GM23338 (cell line): ENCODE data around the gene SH3BP4. TPM values are rescaled to one million over a fixed set of nuclear protein-coding genes. Genes with fewer than 3 reads are reported as not detected.
A peak's percentile ranks its signal among the peaks of the same experiment; 100 is the strongest.

ENCODE experiments used
- ATAC-seq: fragments of 200-7000 bp; cut with Tn5 transposase; 3 replicates; pipeline ENCODE4 v1.9.1; 2020
- DNase-seq: peaks from one replicate; pipeline ENCODE4 v3.0.0-alpha.2; 2015; ENCODE audit warnings: low spot score
- H2AFZ ChIP-seq: fragments of 200-600 bp; sonication (generic); 2 replicates; pipeline ENCODE4 v1.8.0; 2016; ENCODE audit warnings: antibody characterized with exemption, mild to moderate bottlenecking, moderate library complexity
- H3F3A ChIP-seq: fragments of 200-600 bp; sonication (generic); replicated peaks from 2 replicates; pipeline ENCODE4 v1.8.0; 2017; ENCODE audit warnings: antibody characterized with exemption, mixed run types, low read depth
- H3K27ac ChIP-seq: fragments of 200-600 bp; sonication (generic); 2 replicates; pipeline ENCODE4 v1.6.1; 2016; ENCODE audit warnings: low read depth
- H3K27me3 ChIP-seq: fragments of 200-600 bp; sonication (generic); 2 replicates; pipeline ENCODE4 v1.8.0; 2016; ENCODE audit warnings: mild to moderate bottlenecking, mixed run types, moderate library complexity; ENCODE audit not compliant: insufficient read depth
- H3K36me3 ChIP-seq: fragments of 200-600 bp; sonication (generic); 2 replicates; pipeline ENCODE4 v1.8.0; 2016; ENCODE audit warnings: mild to moderate bottlenecking; ENCODE audit not compliant: insufficient read depth
- H3K4me1 ChIP-seq: fragments of 200-600 bp; sonication (generic); 2 replicates; pipeline ENCODE4 v1.8.0; 2016; ENCODE audit warnings: mild to moderate bottlenecking, moderate library complexity; ENCODE audit not compliant: insufficient read depth
- H3K4me2 ChIP-seq: fragments of 200-600 bp; sonication (generic); 2 replicates; pipeline ENCODE4 v1.7.1; 2017; ENCODE audit warnings: mixed run types
- H3K4me3 ChIP-seq: fragments of 200-600 bp; sonication (generic); 2 replicates; pipeline ENCODE4 v1.6.1; 2016; ENCODE audit warnings: mixed run types
- H3K79me2 ChIP-seq: fragments of 200-600 bp; sonication (generic); replicated peaks from 2 replicates; pipeline ENCODE4 v1.8.0; 2017; ENCODE audit warnings: mild to moderate bottlenecking; ENCODE audit not compliant: insufficient read depth
- H3K9me2 ChIP-seq: fragments of 200-600 bp; sonication (generic); 2 replicates; pipeline ENCODE4 v1.8.0; 2017; ENCODE audit not compliant: insufficient read depth
- H4K20me1 ChIP-seq: fragments of 200-600 bp; sonication (generic); replicated peaks from 2 replicates; pipeline ENCODE4 v1.8.0; 2017; ENCODE audit warnings: mild to moderate bottlenecking; ENCODE audit not compliant: insufficient read depth
- H3K27ac Mint-ChIP-seq: 2 replicates; pipeline ENCODE4 v1.8.0; 2020; ENCODE audit warnings: inconsistent platforms, mild to moderate bottlenecking, moderate library complexity, mixed read lengths
- H3K27me3 Mint-ChIP-seq: 3 replicates; pipeline ENCODE4 v1.8.0; 2022; ENCODE audit warnings: low read depth, mild to moderate bottlenecking, moderate library complexity, mixed read lengths, inconsistent platforms; ENCODE audit not compliant: insufficient read depth, poor library complexity
- H3K36me3 Mint-ChIP-seq: 3 replicates; pipeline ENCODE4 v1.8.0; 2021; ENCODE audit warnings: low read depth, mild to moderate bottlenecking, inconsistent platforms, moderate library complexity, mixed read lengths
- H3K4me1 Mint-ChIP-seq: 3 replicates; pipeline ENCODE4 v1.8.0; 2020; ENCODE audit warnings: mild to moderate bottlenecking, inconsistent platforms, mixed read lengths
- H3K4me3 Mint-ChIP-seq: 3 replicates; pipeline ENCODE4 v1.8.0; 2021; ENCODE audit warnings: moderate library complexity, mild to moderate bottlenecking, inconsistent platforms, mixed read lengths
- H3K9me3 Mint-ChIP-seq: 3 replicates; pipeline ENCODE4 v1.8.0; 2020; ENCODE audit warnings: moderate library complexity, mild to moderate bottlenecking, inconsistent platforms, mixed read lengths
- CREB1 ChIP-seq: fragments of 250-450 bp; sonication (Bioruptor Pico); IDR thresholded peaks from 2 replicates; pipeline ENCODE4 v1.5.0; 2020; ENCODE audit warnings: low read depth, mild to moderate bottlenecking, moderate library complexity
- CTCF ChIP-seq, 2 experiments: fragments of 200-600 bp in 1 of 2; sonication (generic) in 1 of 2; conservative IDR thresholded peaks; 2 replicates each; pipeline versions ENCODE4 v1.5.1 to v1.6.1; 2016 to 2017; ENCODE audit warnings: antibody characterized with exemption in 2 of 2, low read depth in 2 of 2, mild to moderate bottlenecking in 2 of 2, moderate library complexity in 1 of 2
- EZH2 ChIP-seq: fragments of 200-600 bp; sonication (generic); IDR thresholded peaks from one replicate; pipeline ENCODE4 v1.8.0; 2017; ENCODE audit warnings: antibody characterized with exemption, mild to moderate bottlenecking, low read depth; ENCODE audit not compliant: unreplicated experiment
- EZH2phosphoT487 ChIP-seq: fragments of 200-600 bp; sonication (generic); IDR thresholded peaks from one replicate; pipeline ENCODE4 v1.8.1; 2018; ENCODE audit warnings: antibody characterized with exemption; ENCODE audit not compliant: unreplicated experiment
- JUNB ChIP-seq: IDR thresholded peaks from one replicate; pipeline ENCODE4 v1.6.1; 2016; ENCODE audit warnings: antibody characterized with exemption; ENCODE audit not compliant: unreplicated experiment
- NANOG ChIP-seq: IDR thresholded peaks from 2 replicates; pipeline ENCODE4 v1.6.1; 2016; ENCODE audit warnings: antibody characterized with exemption, borderline replicate concordance
- POLR2AphosphoS5 ChIP-seq: IDR thresholded peaks from 2 replicates; pipeline ENCODE4 v1.6.1; 2016; ENCODE audit warnings: antibody characterized with exemption, low read depth
- STAT1 ChIP-seq: IDR thresholded peaks from one replicate; pipeline ENCODE4 v1.6.1; 2016; ENCODE audit warnings: antibody characterized with exemption; ENCODE audit not compliant: unreplicated experiment
- ZNF331 ChIP-seq: fragments of 250-450 bp; sonication (Bioruptor Pico); IDR thresholded peaks from 2 replicates; pipeline ENCODE4 v1.5.0; 2020; ENCODE audit warnings: low read depth, mild to moderate bottlenecking, moderate library complexity
- polyA plus RNA-seq: library from polyadenylated mRNA; unstranded; fragments of >200 nt; fragmentation: Nextera tagmentation; extraction: Ambion mirVana; gene quantifications from 2 replicates; pipeline ENCODE4 v1.2.1, GENCODE V29; 2016
- total RNA-seq: library from RNA; depleted of rRNA; stranded (reverse); fragments of >200 nt; shearing (Covaris generic); gene quantifications from 2 replicates; pipeline ENCODE4 v1.2.3, GENCODE V29; 2014

The SH3BP4 gene
- total and polyA plus RNA-seq, 2 experiments from 2014 or later, result 15.6 to 50.9 TPM

- H3K36me3 ChIP-seq, result peaks cover 4% of the 10 kb centered on the region; the same call in 1 of the 2 replicates
- no peaks in the 10 kb centered on the region for H3K27me3 ChIP-seq
- H3K9me3 Mint-ChIP-seq, result no peaks in the 10 kb centered on the region
- H4K20me1 ChIP-seq, result peaks cover 18% of the 10 kb centered on the region
- ATAC-seq (peak; percentile 19), DNase-seq (no peak)
- H3K27me3 Mint-ChIP-seq, result peaks cover 7% of the 10 kb centered on the region
- no peak overlapping the region for H3K4me2 ChIP-seq
- peaks cover 36% of the 10 kb centered on the region for H3K36me3 Mint-ChIP-seq
- peaks cover 3% of the 10 kb centered on the region; the same call in 1 of the 3 replicates for H3K4me1 Mint-ChIP-seq
- TF ChIP-seq CREB1 (CRISPR knock-in tag), result no peak
- TF ChIP-seq CTCF (conservative IDR thresholded peaks at IDR 0.05; ENCODE audit: low read depth in 2 of 2), result 0 out of 4 replicates have a peak, but pooled peaks of 1 of the 2 experiments have one; percentile 7
- TF ChIP-seq NANOG, result no peak
- no peak for TF ChIP-seq EZH2phosphoT487
- H3F3A ChIP-seq, result no peaks in the 10 kb centered on the region
- H3K4me3 Mint-ChIP-seq, result no peak overlapping the region
- no peak overlapping the region for H2AFZ ChIP-seq
- no peak overlapping the region for H3K4me3 ChIP-seq
- peaks cover 50% of the 10 kb centered on the region for H3K79me2 ChIP-seq
- H3K9me2 ChIP-seq, result no peaks in the 10 kb centered on the region
- H3K27ac Mint-ChIP-seq, result no peak overlapping the region
- no peaks in the 10 kb centered on the region for H3K4me1 ChIP-seq
- H3K27ac ChIP-seq, result no peak overlapping the region
These were observed 99.1 kb downstream of the SH3BP4 start for GRCh38 chr2:235050980-235051351.

- Histone ChIP-seq H3K4me3 (no peak overlapping the region), H4K20me1 (peaks cover 16% of the 10 kb centered on the region), H3K4me2 (no peak overlapping the region), H3F3A (no peaks in the 10 kb centered on the region), H3K9me2 (no peaks in the 10 kb centered on the region), H3K79me2 (peaks cover 44% of the 10 kb centered on the region), H3K4me1 (no peaks in the 10 kb centered on the region), H3K27ac (no peak overlapping the region), H2AFZ (no peak overlapping the region), H3K27me3 (no peaks in the 10 kb centered on the region), H3K36me3 (no peaks in the 10 kb centered on the region; the same call in 1 of the 2 replicates)
- Mint-ChIP-seq H3K27ac (no peak overlapping the region), H3K27me3 (peaks cover 4% of the 10 kb centered on the region), H3K36me3 (peaks cover 30% of the 10 kb centered on the region), H3K4me1 (peaks cover 3% of the 10 kb centered on the region; the same call in 1 of the 3 replicates), H3K9me3 (no peaks in the 10 kb centered on the region), H3K4me3 (no peak overlapping the region)
- ATAC-seq (no peak), DNase-seq (no peak)
- no peak for TF ChIP-seq ZNF331
These were observed 99.8 kb downstream of the SH3BP4 start for GRCh38 chr2:235051436-235052260.

- Histone ChIP-seq H3K27ac (no peak overlapping the region), H3K4me3 (no peak overlapping the region), H3K4me2 (no peak overlapping the region), H3K4me1 (no peaks in the 10 kb centered on the region), H2AFZ (no peak overlapping the region), H3F3A (no peaks in the 10 kb centered on the region), H4K20me1 (peaks cover 14% of the 10 kb centered on the region; the same call in 1 of the 2 replicates), H3K79me2 (peaks cover 34% of the 10 kb centered on the region), H3K9me2 (no peaks in the 10 kb centered on the region), H3K36me3 (no peaks in the 10 kb centered on the region), H3K27me3 (no peaks in the 10 kb centered on the region)
- Mint-ChIP-seq H3K4me1 (peaks cover 3% of the 10 kb centered on the region; the same call in 1 of the 3 replicates), H3K27me3 (peaks cover 2% of the 10 kb centered on the region), H3K4me3 (no peak overlapping the region), H3K36me3 (peaks cover 25% of the 10 kb centered on the region), H3K9me3 (no peaks in the 10 kb centered on the region), H3K27ac (no peak overlapping the region)
- ATAC-seq (no peak), DNase-seq (no peak)
- no peak for TF ChIP-seq STAT1
- TF ChIP-seq ZNF331, result no peak
- TF ChIP-seq POLR2AphosphoS5, result no peak
- no peak for TF ChIP-seq EZH2phosphoT487
- no peak for TF ChIP-seq NANOG
- no peak for TF ChIP-seq CTCF (conservative IDR thresholded peaks at IDR 0.05; ENCODE audit: low read depth in 2 of 2)
- TF ChIP-seq EZH2, result no peak
- no peak for TF ChIP-seq JUNB
These were observed 100.9 kb downstream of the SH3BP4 start for GRCh38 chr2:235052514-235053354.
